ENCODE data around the gene SLC25A30.

Gene SLC25A30

GRCh38 chr13:45367358-45367757 is 50.8 kb downstream of the SLC25A30 start:
- TF ChIP-seq CTCF (conservative IDR thresholded peaks at IDR 0.05) (no peak), ZFX (IDR thresholded peaks at IDR 0.05) (no peak)
- no peak overlapping the region for H3K27ac ChIP-seq

- no peak for TF ChIP-seq CTCF (conservative IDR thresholded peaks at IDR 0.05)
- no peak for TF ChIP-seq ZFX (IDR thresholded peaks at IDR 0.05)
- H3K27ac ChIP-seq: no peak overlapping the region
Measured at GRCh38 chr13:45365558-45365885, 52.7 kb downstream of the SLC25A30 start.

GRCh38 chr13:45364876-45365557 is 53.2 kb downstream of the SLC25A30 start:
- no peak for TF ChIP-seq ZFX (IDR thresholded peaks at IDR 0.05)
- no peak for TF ChIP-seq CTCF (conservative IDR thresholded peaks at IDR 0.05)
- no peak overlapping the region for H3K27ac ChIP-seq

GRCh38 chr13:45362939-45363338 is 55.2 kb downstream of the SLC25A30 start:
- no peak for TF ChIP-seq ZFX (IDR thresholded peaks at IDR 0.05)
- no peak; the same call in 1 of the 2 replicates for TF ChIP-seq CTCF (conservative IDR thresholded peaks at IDR 0.05)
- H3K27ac ChIP-seq: no peak overlapping the region

- no peak overlapping the region for H3K27ac ChIP-seq
- no peak for TF ChIP-seq ZFX (IDR thresholded peaks at IDR 0.05)
- TF ChIP-seq CTCF (conservative IDR thresholded peaks at IDR 0.05): no peak
Measured at GRCh38 chr13:45361596-45362206, 56.5 kb downstream of the SLC25A30 start.

- TF ChIP-seq CTCF (conservative IDR thresholded peaks at IDR 0.05): no peak
- TF ChIP-seq ZFX (IDR thresholded peaks at IDR 0.05): no peak
- no peak overlapping the region for H3K27ac ChIP-seq
Measured at GRCh38 chr13:45356966-45357672, 61.1 kb downstream of the SLC25A30 start.

- H3K27ac ChIP-seq: no peak overlapping the region
- TF ChIP-seq CTCF (conservative IDR thresholded peaks at IDR 0.05) (no peak), ZFX (IDR thresholded peaks at IDR 0.05) (no peak)
Measured at GRCh38 chr13:45353895-45354294, 64.3 kb downstream of the SLC25A30 start.

All from C4-2B (cell line).